Sigmoid colon (tissue), 7 donors: Measurements from ENCODE around the gene KLF15. TPM values are rescaled to one million over a fixed set of nuclear protein-coding genes. Genes with fewer than 3 reads are reported as not detected.

Source experiments
- DNase-seq: peaks from one replicate; pipeline ENCODE4 v3.0.0-alpha.2; 2019
- H3K27ac ChIP-seq, 4 donors: fragments of 200-600 bp; sonication (generic); one replicate each; pipeline ENCODE4 v1.5.1; 2016 to 2019; ENCODE audit warnings: mild to moderate bottlenecking in 1 of 4
- H3K27me3 ChIP-seq, 3 donors: fragments of 200-600 bp; sonication (generic); one replicate each; pipeline ENCODE4 v1.5.1; 2019; ENCODE audit warnings: mild to moderate bottlenecking in 1 of 3
- H3K36me3 ChIP-seq, 4 donors: fragments of 200-600 bp; sonication (generic); one replicate each; pipeline ENCODE4 v1.5.1; 2016 to 2019
- H3K4me1 ChIP-seq, 4 donors: fragments of 200-600 bp; sonication (generic); one replicate each; pipeline ENCODE4 v1.5.1; 2017 to 2019
- H3K4me3 ChIP-seq, 4 donors: fragments of 200-600 bp; sonication (generic); one replicate each; pipeline ENCODE4 v1.5.1; 2017 to 2019; ENCODE audit warnings: mild to moderate bottlenecking in 2 of 4, moderate library complexity in 1 of 4
- H3K9me3 ChIP-seq, 4 donors: fragments of 200-600 bp in 3 of 4; sonication (generic) in 3 of 4; one replicate each; pipeline versions ENCODE4 v1.5.1 to v1.6.1; 2013 to 2019
- EP300 ChIP-seq, 4 donors: sonication (generic); formaldehyde crosslinking; IDR thresholded peaks; one replicate each; pipeline ENCODE4 v1.6.1; 2017; ENCODE audit warnings: antibody characterized with exemption in 4 of 4
- POLR2A ChIP-seq, 2 donors: fragments of 450-650 bp; IDR thresholded peaks; one replicate each; pipeline ENCODE4 v1.6.1; 2016; ENCODE audit warnings: antibody characterized with exemption in 2 of 2, mild to moderate bottlenecking in 2 of 2, moderate library complexity in 2 of 2
- POLR2AphosphoS5 ChIP-seq, 4 donors: sonication (generic); formaldehyde crosslinking; IDR thresholded peaks; one replicate each; pipeline ENCODE4 v1.6.1; 2017; ENCODE audit warnings: antibody characterized with exemption in 4 of 4
- WGBS, 2 donors: extraction: QIAGEN DNeasy Blood & Tissue Kit; methylation state at CpG; one replicate each; pipeline ENCODE4 v1.1.7; 2013; 5-methylcytosine and 5-hydroxymethylcytosine counted together
- intact Hi-C: fragments of 100-400 bp; cut with DNase I; formaldehyde crosslinking; loops from one replicate; pipeline ENCODE4 v1.15.1; 2023
- polyA plus RNA-seq, 3 donors: library from polyadenylated mRNA; stranded (reverse); fragments of 200-250 nt; gene quantifications; one replicate each; pipeline ENCODE4 v1.2.3, GENCODE V29; 2013
- total RNA-seq, 4 donors: library from RNA; depleted of rRNA; stranded (reverse); fragments of >200 nt; gene quantifications; one replicate each; pipeline ENCODE4 v1.1.0, GENCODE V29; 2016
- TF ChIP-seq, protein P1 (sequence below), 4 experiments: fragments of 450-650 bp in 3 of 4; fragments of 200-600 bp in 1 of 4; IDR thresholded peaks; one replicate each; pipeline ENCODE4 v1.5.1; 2016 to 2019; ENCODE audit warnings: antibody characterized with exemption in 4 of 4, mild to moderate bottlenecking in 3 of 4, moderate library complexity in 2 of 4
- donor health status: healthy with polysubstance abuse.
- donor health status: Bipolar disorder and iron deficiency.
- donor health status: healthy.

Gene KLF15
- total and polyA plus RNA-seq, 7 donors = 0.69 to 50.2 (median 21.9) TPM

DNA sequence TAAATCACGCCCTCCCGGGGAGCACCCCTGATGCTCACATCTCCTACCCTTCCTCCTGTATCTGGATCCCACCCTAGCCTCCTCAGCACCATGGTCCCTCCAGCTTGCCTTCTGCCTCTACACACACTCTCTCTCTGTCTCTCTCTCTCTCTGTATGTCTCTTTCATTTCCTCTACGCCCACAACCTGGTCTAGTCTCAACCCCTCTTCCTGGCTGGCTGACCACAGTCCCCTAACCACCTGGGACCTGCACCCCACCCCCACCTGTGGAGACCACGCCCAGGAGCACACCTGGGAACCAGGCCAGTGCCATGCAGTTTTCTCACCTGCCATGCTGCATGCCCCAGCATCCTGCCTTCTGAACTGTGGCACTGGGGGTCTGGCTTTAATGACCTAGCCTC lies 33.5 kb upstream of the KLF15 start:
- peaks cover 0 to 23% (median 18%) of the 10 kb centered on the region in 4 donors for H3K4me1 ChIP-seq
- TF ChIP-seq, protein P1, sequence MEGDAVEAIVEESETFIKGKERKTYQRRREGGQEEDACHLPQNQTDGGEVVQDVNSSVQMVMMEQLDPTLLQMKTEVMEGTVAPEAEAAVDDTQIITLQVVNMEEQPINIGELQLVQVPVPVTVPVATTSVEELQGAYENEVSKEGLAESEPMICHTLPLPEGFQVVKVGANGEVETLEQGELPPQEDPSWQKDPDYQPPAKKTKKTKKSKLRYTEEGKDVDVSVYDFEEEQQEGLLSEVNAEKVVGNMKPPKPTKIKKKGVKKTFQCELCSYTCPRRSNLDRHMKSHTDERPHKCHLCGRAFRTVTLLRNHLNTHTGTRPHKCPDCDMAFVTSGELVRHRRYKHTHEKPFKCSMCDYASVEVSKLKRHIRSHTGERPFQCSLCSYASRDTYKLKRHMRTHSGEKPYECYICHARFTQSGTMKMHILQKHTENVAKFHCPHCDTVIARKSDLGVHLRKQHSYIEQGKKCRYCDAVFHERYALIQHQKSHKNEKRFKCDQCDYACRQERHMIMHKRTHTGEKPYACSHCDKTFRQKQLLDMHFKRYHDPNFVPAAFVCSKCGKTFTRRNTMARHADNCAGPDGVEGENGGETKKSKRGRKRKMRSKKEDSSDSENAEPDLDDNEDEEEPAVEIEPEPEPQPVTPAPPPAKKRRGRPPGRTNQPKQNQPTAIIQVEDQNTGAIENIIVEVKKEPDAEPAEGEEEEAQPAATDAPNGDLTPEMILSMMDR (IDR thresholded peaks at IDR 0.05) = no peak
- TF ChIP-seq EP300 (IDR thresholded peaks at IDR 0.05) = no peak
- TF ChIP-seq POLR2AphosphoS5 (IDR thresholded peaks at IDR 0.05) = no peak
- TF ChIP-seq POLR2A (IDR thresholded peaks at IDR 0.05) = no peak
- no peak overlapping the region for H3K27ac ChIP-seq
- peak; percentile 54 for DNase-seq
- H3K36me3 ChIP-seq = no peaks in the 10 kb centered on the region
- 58 to 71% methylated on average over 4 of the region's 4 CpGs for WGBS, 2 donors
- intact Hi-C loops = no loop called here
- H3K9me3 ChIP-seq = no peaks in the 10 kb centered on the region
- H3K27me3 ChIP-seq = peaks cover 0 to 9% (median 0%) of the 10 kb centered on the region in 3 donors
- H3K4me3 ChIP-seq = no peak overlapping the region

DNA sequence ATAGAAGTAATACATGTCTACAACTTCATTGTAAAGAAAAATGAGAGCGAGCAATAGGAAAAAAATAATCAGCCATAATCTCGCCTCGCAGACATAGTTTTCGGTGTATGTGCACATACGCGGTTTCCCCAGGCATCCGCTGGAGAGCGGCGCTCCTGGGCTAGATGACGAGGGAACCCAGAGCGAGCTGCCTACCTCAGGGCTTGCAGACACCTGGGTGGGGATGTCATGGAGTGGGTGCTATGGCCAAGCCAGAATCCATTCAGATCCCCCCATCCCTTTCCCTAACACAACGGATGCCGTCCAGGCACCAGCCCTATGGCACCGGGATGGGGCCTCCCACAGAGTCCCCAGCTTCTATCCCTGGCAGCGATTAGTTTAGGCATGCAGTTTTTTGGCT lies 33.0 kb upstream of the KLF15 start:
- H3K27ac ChIP-seq = no peak overlapping the region
- intact Hi-C loops = no loop called here
- no peaks in the 10 kb centered on the region for H3K36me3 ChIP-seq
- peaks cover 0 to 23% (median 18%) of the 10 kb centered on the region in 4 donors for H3K4me1 ChIP-seq
- no peak overlapping the region for H3K4me3 ChIP-seq
- 92 to 93% methylated on average over 15 of the region's 15 CpGs for WGBS, 2 donors
- no peaks in the 10 kb centered on the region for H3K9me3 ChIP-seq
- H3K27me3 ChIP-seq = peaks cover 0 to 8% (median 0%) of the 10 kb centered on the region in 3 donors
- TF ChIP-seq POLR2A (IDR thresholded peaks at IDR 0.05) (no peak), POLR2AphosphoS5 (IDR thresholded peaks at IDR 0.05) (no peak), EP300 (IDR thresholded peaks at IDR 0.05) (no peak)
- TF ChIP-seq, protein P1 (IDR thresholded peaks at IDR 0.05) = no peak
- peak; percentile 61 for DNase-seq

DNA sequence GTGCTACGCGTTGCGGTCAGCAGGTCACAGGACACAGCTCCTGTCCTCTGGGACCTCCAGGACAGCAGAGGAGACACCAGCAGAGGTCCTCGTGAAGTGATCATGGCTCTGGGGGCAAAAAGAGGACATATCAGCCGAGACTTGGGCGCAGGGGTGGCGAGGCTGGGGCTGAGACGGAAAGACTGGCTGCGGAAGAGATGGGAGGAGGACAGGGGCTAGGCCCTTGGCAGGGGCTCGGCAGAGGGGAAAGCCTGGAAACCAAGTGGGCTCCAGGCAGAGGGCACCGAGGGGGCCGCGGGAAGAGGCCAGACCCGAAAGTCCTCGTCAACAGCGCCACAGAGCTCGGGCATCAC lies 32.6 kb upstream of the KLF15 start:
- TF ChIP-seq POLR2AphosphoS5 (IDR thresholded peaks at IDR 0.05) (no peak), POLR2A (IDR thresholded peaks at IDR 0.05) (no peak), EP300 (IDR thresholded peaks at IDR 0.05) (no peak)
- TF ChIP-seq, protein P1 (IDR thresholded peaks at IDR 0.05) = no peak
- peaks cover 0 to 4% (median 0%) of the 10 kb centered on the region in 3 donors for H3K27me3 ChIP-seq
- no peak overlapping the region for H3K4me3 ChIP-seq
- H3K27ac ChIP-seq = peak overlapping the region in 3 of 4 donors; percentile 70 to 82 (median 81)
- 54 to 67% methylated on average over 17 of the region's 17 CpGs for WGBS, 2 donors
- H3K9me3 ChIP-seq = no peaks in the 10 kb centered on the region
- intact Hi-C loops = loop anchor here (1.0 to 5.0 kb wide), 5 partner anchors 33 to 255 kb away; partner anchors contain the start of genes KLF15 and ZXDC
- no peaks in the 10 kb centered on the region for H3K36me3 ChIP-seq
- DNase-seq = peak; percentile 62
- H3K4me1 ChIP-seq = peaks cover 0 to 19% (median 13%) of the 10 kb centered on the region in 4 donors

DNA sequence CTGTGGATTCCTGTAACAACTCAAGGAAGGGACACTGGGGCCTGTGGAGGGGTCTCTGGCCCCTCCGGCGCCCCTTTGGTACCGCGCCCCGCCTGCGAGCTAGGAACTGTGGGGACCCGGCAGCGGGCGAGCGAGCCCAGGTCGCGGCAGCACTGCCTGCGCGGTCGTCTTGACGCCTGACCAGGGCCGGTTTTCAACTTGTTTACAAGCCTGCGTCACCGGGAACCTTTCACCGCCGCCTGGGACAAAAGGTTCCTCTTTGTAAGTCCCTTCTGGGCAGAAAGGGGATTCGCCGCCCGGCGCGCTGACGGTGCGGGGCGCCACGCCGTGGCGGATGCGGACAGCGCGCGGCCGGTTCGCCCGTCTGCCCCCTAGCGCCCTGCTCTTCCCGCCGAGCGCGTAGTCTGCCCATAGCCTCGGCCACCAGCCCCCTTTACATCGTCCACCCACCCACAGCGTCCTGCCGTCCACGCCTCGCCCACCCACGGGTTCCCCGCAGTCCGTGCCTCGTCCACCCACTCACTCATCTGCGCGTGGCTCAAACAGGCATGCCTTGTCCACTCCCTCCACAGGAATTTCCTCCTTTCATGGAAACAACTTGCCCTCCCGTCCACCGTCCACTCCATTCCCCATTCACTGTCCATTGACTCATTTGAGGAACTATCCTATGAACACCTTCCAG lies 32.0 kb upstream of the KLF15 start:
- peaks cover 0 to 14% (median 9%) of the 10 kb centered on the region in 4 donors for H3K4me1 ChIP-seq
- 1 to 3% methylated on average over 58 of the region's 58 CpGs for WGBS, 2 donors

More for the DNA sequence above, 32.0 kb upstream of the KLF15 start:
- H3K9me3 ChIP-seq = no peaks in the 10 kb centered on the region
- TF ChIP-seq, protein P1 (IDR thresholded peaks at IDR 0.05) = peak; percentile 92 to 100 (median 99)
- TF ChIP-seq POLR2A (IDR thresholded peaks at IDR 0.05) (peak; percentile 36 to 43), POLR2AphosphoS5 (IDR thresholded peaks at IDR 0.05) (peak; percentile 78 to 88 (median 82)), EP300 (IDR thresholded peaks at IDR 0.05) (peak in 3 of 4 donors; percentile 80 to 96 (median 80))
- intact Hi-C loops = loop anchor here (1.0 to 5.0 kb wide), 5 partner anchors 32 to 254 kb away; partner anchors contain the start of genes KLF15 and ZXDC
- no peaks in the 10 kb centered on the region for H3K36me3 ChIP-seq
- DNase-seq = peak; percentile 99
- no peaks in the 10 kb centered on the region for H3K27me3 ChIP-seq
- H3K4me3 ChIP-seq = peak overlapping the region; percentile 9 to 49 (median 46)
- H3K27ac ChIP-seq = peak overlapping the region; percentile 70 to 82 (median 80)
